Activated T-cell treated with anti-CD3 and anti-CD28 coated beads for 48 hours (primary cell): ENCODE data around the gene THUMPD3.

Experiments used
- DNase-seq: peaks from one replicate; pipeline ENCODE4 v3.0.0-alpha.2; 2020; ENCODE audit warnings: low read depth

THUMPD3 gene

DNA sequence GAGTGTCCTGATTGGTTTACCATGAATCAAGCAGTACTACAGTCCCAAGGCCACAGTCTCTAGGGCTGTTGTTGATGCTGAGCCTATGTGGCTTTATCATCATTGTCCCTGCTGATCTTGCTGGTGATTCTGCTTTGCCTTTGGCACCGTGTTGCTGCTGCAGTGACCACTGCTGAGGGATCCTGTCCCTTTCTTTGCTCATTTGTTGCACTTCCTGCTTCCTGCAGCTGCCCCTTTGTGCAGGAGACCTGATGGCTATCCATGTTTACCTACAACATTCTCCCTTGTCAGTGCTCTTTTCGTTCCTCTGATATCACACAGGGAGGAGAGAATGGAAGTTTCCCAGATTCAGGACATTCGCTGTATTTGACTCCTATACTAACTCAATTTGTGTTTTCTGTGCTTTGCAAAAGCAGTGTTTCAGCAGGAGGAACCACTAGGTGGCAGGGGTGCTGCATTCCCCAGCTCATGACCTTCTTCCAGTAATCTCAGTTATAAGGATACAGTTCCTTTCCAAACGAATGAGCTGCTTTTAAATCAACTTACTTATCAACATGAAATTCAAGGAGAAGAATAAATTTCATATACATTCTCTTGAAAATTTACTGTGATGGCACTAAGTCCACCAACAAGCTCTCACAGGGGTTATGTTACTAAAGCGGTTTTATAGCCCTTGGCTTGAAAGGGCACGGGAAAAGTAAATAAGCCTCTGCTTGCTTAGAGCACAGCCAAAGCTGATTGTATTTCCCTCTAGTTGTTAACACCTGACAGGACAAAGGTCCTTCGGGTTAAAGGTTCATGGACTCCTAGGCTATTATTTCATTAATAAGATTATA is 9.7 kb upstream of the THUMPD3 start:
- peak; percentile 24 for DNase-seq

DNA sequence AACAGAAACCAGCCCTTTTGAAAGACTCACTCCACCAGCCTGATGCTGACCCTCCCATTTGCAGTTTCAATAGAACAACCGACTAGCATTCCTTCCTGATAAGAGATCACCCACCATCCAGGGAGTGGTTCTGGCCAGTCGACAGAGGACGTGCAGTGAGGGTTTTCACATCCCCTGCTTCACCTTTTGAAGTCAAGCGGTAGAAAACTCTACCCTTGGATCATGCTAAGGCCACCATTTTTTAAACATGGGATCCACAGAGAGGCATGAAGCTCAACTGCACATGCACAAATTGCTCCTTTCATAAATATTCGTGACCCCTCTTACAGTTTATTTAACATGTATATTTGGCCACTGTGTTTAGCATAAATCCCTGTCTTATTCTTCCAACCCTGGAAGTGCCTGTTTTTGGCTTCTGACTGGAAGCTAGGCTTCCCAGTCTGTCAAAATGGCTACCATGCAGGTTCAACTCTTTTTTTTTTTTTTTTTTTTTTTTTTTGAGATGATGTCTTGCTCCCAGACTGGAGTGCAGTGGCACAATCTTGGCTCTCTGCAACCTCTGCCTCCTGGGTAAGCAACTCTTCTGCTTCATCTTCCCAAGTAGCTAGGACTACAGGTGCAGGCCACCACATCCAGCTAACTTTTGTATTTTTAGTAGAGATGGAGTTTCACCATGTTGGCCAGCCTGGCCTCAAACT is 1.0 kb upstream of the THUMPD3 start:
- DNase-seq: no peak

GRCh38 chr3:9369508-9369907 is 6.7 kb downstream of the THUMPD3 start:
- DNase-seq: no peak

- no peak for DNase-seq
These were observed 10.6 kb downstream of the THUMPD3 start for GRCh38 chr3:9373465-9373864.

DNA sequence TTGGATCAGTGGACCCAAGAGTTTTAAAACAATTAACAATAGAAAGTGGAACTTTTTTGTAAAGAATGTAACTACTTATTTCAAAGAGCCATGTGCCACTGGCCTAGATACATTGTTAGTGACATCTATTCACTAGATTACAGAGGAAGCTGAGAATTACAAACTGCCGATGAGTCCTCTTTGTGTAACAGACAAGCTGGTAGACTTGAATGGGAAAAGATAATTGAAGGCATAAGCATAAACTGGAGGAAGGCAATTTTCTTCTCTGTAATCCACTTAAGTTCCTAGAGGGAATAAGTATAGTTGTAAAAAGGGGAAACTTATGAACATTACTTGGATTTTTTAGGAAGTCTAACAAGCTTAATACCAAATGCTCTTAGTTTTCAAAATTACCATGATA is 15.1 kb downstream of the THUMPD3 start:
- no peak for DNase-seq

DNA sequence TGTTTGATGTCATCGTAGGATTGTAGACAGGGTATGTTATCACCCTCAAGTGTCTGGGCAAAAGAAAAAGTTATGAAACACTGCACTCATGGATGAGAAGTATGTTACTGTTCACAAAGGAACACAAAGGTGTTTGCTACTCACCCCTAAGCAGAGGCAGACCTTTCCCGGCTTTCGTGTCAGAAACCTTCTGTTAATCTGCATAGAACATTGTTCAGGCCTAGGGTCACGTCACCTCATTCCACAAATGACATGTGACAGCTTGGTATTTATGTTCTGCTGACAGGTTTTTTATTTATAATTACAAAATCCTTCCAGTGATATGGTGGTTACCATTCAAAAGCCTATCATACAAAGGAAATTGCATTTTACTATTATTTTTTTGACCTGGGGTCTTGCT is 16.5 kb downstream of the THUMPD3 start:
- DNase-seq: no peak

GRCh38 chr3:9380014-9380413 is 17.2 kb downstream of the THUMPD3 start:
- DNase-seq: no peak

DNA sequence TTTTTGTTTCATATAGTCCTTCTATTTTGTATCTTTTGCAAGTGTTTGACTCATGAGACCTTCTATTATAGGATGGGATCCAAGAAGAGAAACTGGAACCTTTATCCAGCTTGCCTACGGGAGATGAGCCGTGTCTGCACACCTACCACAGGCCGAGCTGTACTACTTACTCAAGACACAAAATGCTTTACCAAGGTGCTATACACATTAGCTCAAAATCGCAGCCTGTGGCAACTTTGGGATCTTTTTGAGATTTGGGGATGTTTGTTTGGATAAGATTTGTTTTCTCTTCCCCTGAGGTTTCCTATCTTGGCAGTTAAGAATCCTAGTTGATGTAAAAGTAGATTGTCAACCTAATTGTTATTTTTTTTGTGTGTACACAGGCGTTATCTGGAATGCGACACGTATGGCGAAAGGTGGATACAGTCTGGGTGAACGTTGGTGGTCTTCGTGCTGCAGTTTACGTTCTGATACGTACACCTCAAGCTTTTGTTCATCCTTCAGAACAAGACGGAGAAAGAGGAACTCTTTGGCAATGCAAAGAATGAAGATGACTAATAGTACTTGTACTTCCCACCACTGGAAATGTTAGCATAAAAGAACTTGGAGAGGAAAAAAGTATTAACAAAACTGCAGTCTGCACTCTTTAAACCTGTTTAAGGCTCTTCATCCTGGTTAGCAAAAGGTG is 21.4 kb downstream of the THUMPD3 start:
- DNase-seq: no peak

GRCh38 chr3:9385187-9386077 is 22.6 kb downstream of the THUMPD3 start:
- no peak for DNase-seq

DNA sequence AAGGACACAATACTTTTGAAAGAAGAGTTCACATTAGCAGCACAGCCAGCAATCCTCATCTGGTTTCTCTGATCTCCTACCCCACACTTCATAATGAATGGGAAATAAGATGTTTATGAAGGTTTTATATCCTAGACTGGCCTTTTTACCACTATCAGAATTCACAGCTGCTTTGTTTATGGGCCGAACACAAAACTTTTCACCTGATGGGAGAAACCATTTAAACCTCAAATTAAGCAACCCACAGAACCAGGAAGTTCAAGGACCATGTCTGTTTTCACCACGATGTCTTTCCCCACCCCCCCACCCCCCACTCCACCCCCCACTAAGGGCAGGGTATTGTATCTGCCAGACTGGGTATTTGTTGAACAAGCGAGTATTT is 23.2 kb downstream of the THUMPD3 start:
- DNase-seq: no peak

GRCh38 chr3:9386501-9387321 is 23.9 kb downstream of the THUMPD3 start:
- DNase-seq: no peak

DNA sequence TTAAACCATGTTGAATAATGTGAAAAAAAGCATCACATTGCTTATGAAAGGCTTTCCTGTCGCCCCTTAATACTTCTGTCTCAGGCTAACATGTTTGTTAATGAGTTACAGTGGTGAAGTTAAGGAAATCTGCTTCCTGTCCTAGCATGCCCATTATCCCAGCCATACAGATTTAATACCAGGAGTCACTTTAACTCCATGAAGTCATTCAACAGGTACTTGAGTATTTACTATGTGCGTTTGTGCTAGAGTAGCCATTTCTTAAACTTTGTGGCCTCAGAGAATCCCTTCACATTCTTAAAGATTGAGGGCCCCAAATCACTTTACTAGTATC is 24.4 kb downstream of the THUMPD3 start:
- no peak for DNase-seq

GRCh38 chr3:9388142-9388541 is 25.3 kb downstream of the THUMPD3 start:
- no peak for DNase-seq

GRCh38 chr3:9388562-9389272 is 25.9 kb downstream of the THUMPD3 start:
- no peak for DNase-seq

- no peak for DNase-seq
These were observed 27.5 kb downstream of the THUMPD3 start for GRCh38 chr3:9390265-9390888.

GRCh38 chr3:9392041-9392440 is 29.2 kb downstream of the THUMPD3 start:
- DNase-seq: no peak

DNA sequence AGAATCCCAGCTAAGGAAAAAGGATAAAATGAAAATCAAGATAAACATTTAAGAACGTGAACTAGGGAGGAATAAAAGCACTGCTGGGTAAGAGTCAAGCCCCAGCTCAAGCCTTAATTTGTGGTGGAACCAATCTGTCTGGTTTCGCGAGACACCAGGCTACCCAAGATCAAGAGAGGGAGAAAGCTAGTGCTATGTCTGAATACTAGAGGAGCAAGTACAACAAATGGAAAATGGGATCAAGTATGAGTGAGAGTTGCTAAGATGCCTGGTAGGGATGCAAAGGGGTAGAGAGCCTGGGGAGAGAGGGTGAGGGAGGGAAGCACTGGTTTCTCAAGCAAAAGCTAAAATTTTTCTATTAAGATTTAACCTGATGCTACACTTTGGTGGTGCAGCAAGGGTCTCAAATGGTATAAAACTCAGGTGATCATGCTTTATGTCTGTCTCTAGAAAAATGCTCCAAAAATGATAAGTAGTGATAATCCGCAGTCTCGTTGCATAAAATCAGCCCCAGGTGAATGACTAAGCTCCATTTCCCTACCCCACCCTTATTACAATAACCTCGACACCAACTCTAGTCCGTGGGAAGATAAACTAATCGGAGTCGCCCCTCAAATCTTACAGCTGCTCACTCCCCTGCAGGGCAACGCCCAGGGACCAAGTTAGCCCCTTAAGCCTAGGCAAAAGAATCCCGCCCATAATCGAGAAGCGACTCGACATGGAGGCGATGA is 32.9 kb downstream of the THUMPD3 start:
- no peak for DNase-seq

- DNase-seq: no peak
These were observed 33.4 kb downstream of the THUMPD3 start for GRCh38 chr3:9396301-9396631.

GRCh38 chr3:9396632-9397331 is 33.9 kb downstream of the THUMPD3 start:
- peak; percentile 96 for DNase-seq
